K562 (cell line): ENCODE results near the gene ZNF844. TPM values are rescaled to one million over a fixed set of nuclear protein-coding genes. Genes with fewer than 3 reads are reported as not detected.

Source experiments
- ATAC-seq: fragments of 200-7000 bp; cut with Tn5 transposase; 3 replicates; pipeline ENCODE4 v1.9.1; 2020; ENCODE audit warnings: moderate library complexity
- BruUV-seq: library from RNA; stranded (reverse); fragments of 400-500 nt; replicated peaks from 2 replicates; lab custom pipeline; 2021; lab: Mats Ljungman, UMichigan
- CTCF ChIA-PET: fragments of 300-600 bp; formaldehyde crosslinking; extraction: SDS; loops from one replicate; lab custom pipeline; 2021; ENCODE audit warnings: low intra/inter-chr PET ratio; lab: Yijun Ruan, JAX
- POLR2A ChIA-PET: fragments of 300-600, 350-650 bp; sonication (Branson Sonifier 250); formaldehyde crosslinking; extraction: SDS; loops from one replicate; lab custom pipeline; 2021; ENCODE audit warnings: antibody characterized with exemption, inconsistent platforms; lab: Yijun Ruan, JAX
- DNase-seq, 4 experiments: peaks; one replicate each; pipeline versions ENCODE4 v3.0.0 to v3.0.0-alpha.2; 2011 to 2018; ENCODE audit warnings: low spot score in 3 of 4, mixed read lengths in 3 of 4; ENCODE audit errors: extremely low read depth in 1 of 4
- FAIRE-seq: peaks from 2 replicates; lab custom pipeline; 2011; peaks lifted over from hg19 to GRCh38; lab: Jason Lieb, UNC
- H2AFZ ChIP-seq: 2 replicates; pipeline ENCODE4 v1.6.0; 2011; ENCODE audit warnings: low read depth, low read length, control low read depth, inconsistent platforms
- H3K27ac ChIP-seq: fragments of 200-600 bp; 3 replicates; pipeline ENCODE4 v1.8.0; 2011; ENCODE audit warnings: low read depth, mild to moderate bottlenecking, control low read depth, inconsistent platforms, low read length, moderate library complexity, mixed read lengths; ENCODE audit errors: extremely low read depth
- H3K27me3 ChIP-seq, 2 experiments: fragments of 300-600 bp in 1 of 2; 2 replicates in 1 of 2; 3 replicates in 1 of 2; pipeline versions ENCODE4 v1.6.0 to v1.8.0; 2011; ENCODE audit warnings: inconsistent platforms in 2 of 2, low read length in 2 of 2, mild to moderate bottlenecking in 1 of 2, mixed read lengths in 1 of 2, moderate library complexity in 1 of 2; ENCODE audit not compliant: control insufficient read depth in 2 of 2, insufficient read depth in 2 of 2
- H3K36me3 ChIP-seq: fragments of 300-600 bp; 3 replicates; pipeline ENCODE4 v1.8.0; 2011; ENCODE audit warnings: mild to moderate bottlenecking, low read length, inconsistent platforms; ENCODE audit not compliant: control insufficient read depth, insufficient read depth
- H3K4me1 ChIP-seq, 2 experiments: fragments of 200-600 bp in 1 of 2; replicated peaks in 1 of 2; 2 replicates in 1 of 2; 3 replicates in 1 of 2; pipeline versions ENCODE4 v1.5.1 to v1.8.0; 2011; ENCODE audit warnings: inconsistent platforms in 2 of 2, low read length in 2 of 2, mild to moderate bottlenecking in 1 of 2, mixed read lengths in 1 of 2, moderate library complexity in 1 of 2; ENCODE audit not compliant: control insufficient read depth in 2 of 2, insufficient read depth in 2 of 2
- H3K4me2 ChIP-seq: 2 replicates; pipeline ENCODE4 v1.6.1; 2011; ENCODE audit warnings: low read length, control low read depth, inconsistent platforms, mixed read lengths; ENCODE audit not compliant: insufficient read depth
- H3K4me3 ChIP-seq: fragments of 200-600 bp; sonication (generic), shearing (Covaris generic); 2 replicates; pipeline ENCODE4 v1.5.1; 2016; ENCODE audit warnings: control low read depth, inconsistent platforms
- H3K79me2 ChIP-seq: fragments of 200-600 bp; 3 replicates; pipeline ENCODE4 v1.8.0; 2011; ENCODE audit warnings: low read length, inconsistent platforms; ENCODE audit not compliant: control insufficient read depth, insufficient read depth
- H3K9ac ChIP-seq, 2 experiments: 2 replicates each; pipeline versions ENCODE4 v1.6.0 to v1.6.1; 2011; ENCODE audit warnings: low read depth in 2 of 2, low read length in 2 of 2, control low read depth in 1 of 2, inconsistent platforms in 1 of 2, mild to moderate bottlenecking in 1 of 2, mixed read lengths in 1 of 2; ENCODE audit not compliant: insufficient read depth in 1 of 2
- H3K9me1 ChIP-seq: one replicate; pipeline ENCODE4 v1.6.0; 2011; ENCODE audit warnings: inconsistent platforms, mild to moderate bottlenecking, low read length, moderate library complexity; ENCODE audit not compliant: control insufficient read depth, insufficient read depth
- H3K9me3 ChIP-seq: replicated peaks from 2 replicates; pipeline ENCODE4 v1.5.1; 2011; ENCODE audit warnings: low read depth, low read length, inconsistent platforms; ENCODE audit not compliant: control insufficient read depth, insufficient read depth
- H4K20me1 ChIP-seq: replicated peaks from 2 replicates; pipeline ENCODE4 v1.6.1; 2011; ENCODE audit warnings: low read length, inconsistent platforms, mixed read lengths; ENCODE audit not compliant: control insufficient read depth, insufficient read depth
- CAMTA2 ChIP-seq: fragments of 250-450 bp; sonication (Bioruptor Pico); conservative IDR thresholded peaks from 2 replicates; pipeline ENCODE4 v1.5.1; 2022
- CBX5 ChIP-seq: IDR thresholded peaks from 2 replicates; pipeline ENCODE4 v1.6.1; 2014; ENCODE audit warnings: low read depth, borderline replicate concordance
- NBN ChIP-seq: fragments of 450-650 bp; IDR thresholded peaks from 2 replicates; pipeline ENCODE4 v1.6.1; 2016; ENCODE audit warnings: low read depth, mild to moderate bottlenecking
- WGBS: fragments of 100-300 bp; shearing (Covaris generic); methylation state at CpG from one replicate; pipeline ENCODE4 v1.1.6; 2016; ENCODE audit warnings: low coverage, mixed read lengths; ENCODE audit not compliant: insufficient coverage; ENCODE audit errors: missing lambda C conversion rate; 5-methylcytosine and 5-hydroxymethylcytosine counted together
- in situ Hi-C: fragments of 300-500 bp; cut with MboI; formaldehyde crosslinking; loops from 4 replicates; pipeline ENCODE4 v1.15.0; 2018; ENCODE audit warnings: inconsistent platforms, mixed read lengths
- intact Hi-C: fragments of 100-400 bp; cut with micrococcal nuclease; formaldehyde crosslinking; loops from 2 replicates; pipeline ENCODE4 v1.14.2; 2022
- polyA plus RNA-seq, 8 experiments: library from polyadenylated mRNA; depleted of rRNA in 4 of 8; stranded (reverse) in 5 of 8; unstranded in 3 of 8; fragments of >200 nt; fragmentation: Nextera tagmentation in 2 of 8; fragmentation: Illumina TruSeq in 1 of 8; extraction: Ambion mirVana in 2 of 8; extraction: Trizol in 1 of 8; gene quantifications; 2 replicates each; pipeline versions ENCODE4 v1.2.1 to v1.2.3, GENCODE V29; 2011 to 2014; ENCODE audit warnings: inconsistent platforms in 1 of 8, missing spikeins in 1 of 8
- total RNA-seq, 7 experiments: library from RNA; depleted of rRNA in 6 of 7; stranded (reverse); fragments of >200 nt in 6 of 7; fragmentation: Illumina TruSeq in 2 of 7; extraction: Trizol in 2 of 7; gene quantifications; 2 replicates each; pipeline versions ENCODE4 v1.2.1 to v1.2.3, GENCODE V29; 2011 to 2021; ENCODE audit warnings: low replicate concordance in 1 of 7
- TF ChIP-seq, protein P1 (sequence below): fragments of 250-450 bp; sonication (Bioruptor Pico); IDR thresholded peaks from 2 replicates; pipeline ENCODE4 v1.5.0; 2022; ENCODE audit warnings: mild to moderate bottlenecking

ZNF844 gene
- total and polyA plus RNA-seq, 9 of the 15 experiments (the other 6 are each of a cell fraction or from before 2014, with no cell fraction given) = 0.80 to 4.5 (median 2.2) TPM

GRCh38 chr19:12047868-12048267, 16.7 kb upstream of the ZNF844 start:
- H3K4me2 ChIP-seq = no peak overlapping the region
- TF ChIP-seq CBX5 (no peak), CAMTA2 (no peak), NBN (no peak)
- TF ChIP-seq, protein P1, sequence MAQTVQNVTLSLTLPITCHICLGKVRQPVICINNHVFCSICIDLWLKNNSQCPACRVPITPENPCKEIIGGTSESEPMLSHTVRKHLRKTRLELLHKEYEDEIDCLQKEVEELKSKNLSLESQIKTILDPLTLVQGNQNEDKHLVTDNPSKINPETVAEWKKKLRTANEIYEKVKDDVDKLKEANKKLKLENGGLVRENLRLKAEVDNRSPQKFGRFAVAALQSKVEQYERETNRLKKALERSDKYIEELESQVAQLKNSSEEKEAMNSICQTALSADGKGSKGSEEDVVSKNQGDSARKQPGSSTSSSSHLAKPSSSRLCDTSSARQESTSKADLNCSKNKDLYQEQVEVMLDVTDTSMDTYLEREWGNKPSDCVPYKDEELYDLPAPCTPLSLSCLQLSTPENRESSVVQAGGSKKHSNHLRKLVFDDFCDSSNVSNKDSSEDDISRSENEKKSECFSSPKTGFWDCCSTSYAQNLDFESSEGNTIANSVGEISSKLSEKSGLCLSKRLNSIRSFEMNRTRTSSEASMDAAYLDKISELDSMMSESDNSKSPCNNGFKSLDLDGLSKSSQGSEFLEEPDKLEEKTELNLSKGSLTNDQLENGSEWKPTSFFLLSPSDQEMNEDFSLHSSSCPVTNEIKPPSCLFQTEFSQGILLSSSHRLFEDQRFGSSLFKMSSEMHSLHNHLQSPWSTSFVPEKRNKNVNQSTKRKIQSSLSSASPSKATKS = no peak
- no peaks in the 10 kb centered on the region for H3K36me3 ChIP-seq
- peaks cover 13% of the 10 kb centered on the region for H3K9me3 ChIP-seq
- no TSS peak for BruUV-seq
- FAIRE-seq (no peak), ATAC-seq (no peak), DNase-seq (no peak)
- intact Hi-C loops (no loop called here), in situ Hi-C loops (no loop called here)
- no peak overlapping the region for H3K27ac ChIP-seq
- H3K4me3 ChIP-seq = no peak overlapping the region
- WGBS = 27% methylated on average over 2 of the region's 2 CpGs
- no peaks in the 10 kb centered on the region for H3K79me2 ChIP-seq
- no peaks in the 10 kb centered on the region for H3K27me3 ChIP-seq
- ChIA-PET CTCF (no interaction called here), POLR2A (no interaction called here)
- no peak overlapping the region for H3K9ac ChIP-seq
- peaks cover 0 to 11% of the 10 kb centered on the region in 2 experiments; a peak in 2 of 5 replicates for H3K4me1 ChIP-seq
- H3K9me1 ChIP-seq = no peaks in the 10 kb centered on the region
- no peak overlapping the region for H2AFZ ChIP-seq
- H4K20me1 ChIP-seq = no peaks in the 10 kb centered on the region
